Caki2 (cell line): ENCODE results near the gene SLC25A41. TPM values are rescaled to one million over a fixed set of nuclear protein-coding genes. Genes with fewer than 3 reads are reported as not detected.

ENCODE experiments used
- DNase-seq: peaks from one replicate; pipeline ENCODE4 v3.0.0-alpha.2; 2015; ENCODE audit warnings: low read depth
- in situ Hi-C: cut with HindIII; loops from 2 replicates; pipeline ENCODE4 v1.10.0; 2016; ENCODE audit warnings: low sequenced_read_pairs, low pct_unique_long_range_greater_than_20kb, mixed read lengths
- total RNA-seq: library from RNA; depleted of rRNA; stranded (reverse); fragments of >200 nt; shearing (Covaris generic); gene quantifications from 2 replicates; pipeline ENCODE4 v1.2.3, GENCODE V29; 2014; ENCODE audit warnings: low replicate concordance; rRNA removed

The SLC25A41 gene
- total RNA-seq, 1 experiment from 2014 or later, result not detected

DNA sequence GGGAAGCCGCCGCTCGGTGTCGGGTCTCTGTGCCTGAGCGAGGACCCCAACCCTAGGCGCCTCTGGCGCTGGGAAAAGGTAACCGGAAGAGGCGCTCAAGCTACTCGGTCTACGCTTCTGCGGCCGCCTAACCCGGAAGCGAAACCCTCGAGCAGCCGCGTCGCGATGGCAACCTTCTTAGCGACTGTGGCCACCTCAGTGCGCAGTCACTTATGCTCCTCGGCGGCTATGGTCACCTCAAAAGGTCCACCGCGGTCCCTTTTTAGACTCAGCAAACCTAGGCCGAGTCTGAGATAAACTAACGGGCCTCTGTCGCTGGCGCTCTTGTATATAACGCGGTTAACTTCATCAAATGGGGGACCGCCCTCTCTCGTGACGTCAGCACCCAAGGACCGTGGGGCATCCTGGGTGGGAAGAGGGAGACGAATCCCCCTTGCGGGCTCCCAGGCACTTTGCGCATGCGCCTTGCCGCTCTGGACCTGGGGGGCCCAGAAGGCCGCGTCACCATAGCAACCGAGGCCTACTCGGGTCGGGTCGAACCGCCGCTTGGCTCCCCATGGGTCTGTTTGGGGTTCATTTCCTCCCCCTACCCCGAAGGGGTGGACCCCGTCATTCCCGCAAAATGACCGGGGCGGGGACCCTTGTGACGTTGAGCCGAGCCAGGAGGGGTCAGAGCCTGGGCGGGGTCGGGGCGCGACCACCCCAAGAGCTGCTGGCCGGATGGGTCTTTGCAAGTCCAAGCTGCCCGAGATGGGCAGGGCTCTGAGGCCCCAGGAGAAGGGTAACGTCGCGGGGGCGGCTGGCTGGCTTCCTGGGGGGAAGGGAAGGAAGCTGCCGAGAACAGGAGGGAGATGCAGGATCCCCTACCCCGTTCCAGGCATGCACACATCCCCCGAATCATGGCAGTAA, 40.2 kb downstream of the SLC25A41 start, which contains the start of gene GTF2F1:
GTF2F1 (minus strand) TSS at position 91 of the 909 bp plus-strand sequence. CDS start 169 bp downstream, outside the sequence.
- in situ Hi-C loops, result no loop called here
- DNase-seq, result peak; percentile 88

- in situ Hi-C loops, result no loop called here
- no peak for DNase-seq
Measured at GRCh38 chr19:6392221-6393073, 41.1 kb downstream of the SLC25A41 start.

- no peak for DNase-seq
- in situ Hi-C loops, result no loop called here
Measured at GRCh38 chr19:6387372-6387771, 46.2 kb downstream of the SLC25A41 start.

DNA sequence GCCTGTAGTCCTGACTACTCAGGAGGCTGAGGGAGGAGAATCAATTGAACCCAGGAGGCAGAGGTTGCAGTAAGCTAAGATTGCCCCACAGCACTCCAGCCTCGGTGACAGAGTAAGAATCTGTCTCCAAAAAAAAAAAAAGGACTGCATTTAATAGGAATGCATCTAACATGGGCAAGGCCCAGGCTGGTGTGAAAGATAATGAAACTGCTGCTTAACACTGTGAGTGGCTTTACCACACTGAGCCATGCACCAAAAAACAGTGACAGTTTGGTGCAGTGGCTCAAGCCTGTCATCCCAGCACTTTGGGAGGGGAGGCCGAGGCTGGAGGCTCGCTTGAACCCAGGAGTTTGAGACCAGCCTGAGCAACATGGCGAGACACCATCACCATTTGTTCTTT, 49.2 kb downstream of the SLC25A41 start:
- in situ Hi-C loops, result no loop called here
- no peak for DNase-seq

GRCh38 chr19:6383188-6383587, 50.4 kb downstream of the SLC25A41 start:
- DNase-seq, result no peak
- in situ Hi-C loops, result no loop called here

DNA sequence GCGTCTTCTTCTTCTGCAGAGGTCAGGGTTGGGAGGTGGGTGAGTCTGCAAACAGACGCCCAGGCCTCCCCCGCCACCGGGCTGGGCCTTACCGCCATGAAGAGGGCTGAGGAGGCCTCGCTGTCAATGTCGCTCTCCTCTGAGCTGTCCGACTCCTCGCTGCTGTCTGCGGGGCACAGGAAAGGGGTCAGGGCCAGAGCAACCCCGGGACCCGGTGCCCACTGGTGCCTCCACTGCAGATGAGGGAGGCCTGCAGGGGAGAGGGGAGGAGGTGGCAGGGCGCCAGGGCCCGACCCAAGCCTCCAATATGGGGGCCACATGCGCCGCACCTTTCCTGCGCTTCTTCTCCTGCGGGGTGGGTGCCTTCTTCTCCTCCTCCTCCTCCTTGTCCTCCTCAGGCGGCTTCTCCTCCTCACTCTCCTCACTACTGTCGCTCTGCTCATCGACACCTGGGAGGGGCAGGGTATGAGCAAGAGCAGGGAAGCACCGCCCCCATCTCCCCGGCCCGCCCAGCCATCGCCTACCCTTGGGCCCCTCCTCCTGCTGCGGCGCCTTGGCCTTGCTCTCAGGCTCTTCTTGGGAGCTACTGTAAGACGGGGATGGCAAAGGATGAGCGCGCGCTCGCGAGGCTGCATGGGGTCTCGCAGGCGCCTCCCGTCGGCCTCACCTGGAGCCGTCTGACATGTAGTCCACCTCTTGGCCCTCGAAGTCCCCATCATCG, 52.4 kb downstream of the SLC25A41 start:
- DNase-seq, result no peak
- in situ Hi-C loops, result no loop called here

DNA sequence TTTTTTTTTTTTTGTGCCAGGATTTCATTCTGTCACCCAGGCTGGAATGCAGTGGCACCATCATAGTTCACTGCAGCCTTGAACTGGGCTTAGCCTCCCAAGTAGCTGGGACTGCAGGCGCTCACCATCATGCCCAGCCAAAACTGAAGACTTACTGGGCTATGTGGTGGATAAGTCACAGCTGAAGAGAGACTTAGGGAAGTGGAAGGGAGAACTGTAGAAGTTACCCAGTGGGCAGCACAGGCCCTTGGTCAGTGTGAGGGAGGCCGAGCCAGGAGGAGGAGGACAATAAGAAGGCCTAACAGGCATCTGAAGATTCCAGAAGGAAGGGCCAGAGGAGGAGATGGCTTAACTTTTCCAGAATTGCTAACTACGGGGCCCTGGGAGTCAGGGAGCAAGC, 53.8 kb downstream of the SLC25A41 start:
- no peak for DNase-seq
- in situ Hi-C loops, result no loop called here

GRCh38 chr19:6378486-6378885, 55.1 kb downstream of the SLC25A41 start:
- DNase-seq, result no peak
- in situ Hi-C loops, result no loop called here

GRCh38 chr19:6378041-6378440, 55.5 kb downstream of the SLC25A41 start:
- in situ Hi-C loops, result no loop called here
- DNase-seq, result peak; percentile 15

GRCh38 chr19:6376512-6377190, 56.9 kb downstream of the SLC25A41 start:
- in situ Hi-C loops, result no loop called here
- no peak for DNase-seq

Other genes with a start within 250 kb of the SLC25A41 start
- 2.2 TPM in 2 replicates for gene MLLT1, start 153.8 kb downstream of the SLC25A41 start, total RNA-seq
- gene ACER1, start 100.2 kb downstream of the SLC25A41 start, total RNA-seq, result not detected in 2 replicates
- 50.5 and 55.4 TPM in 2 replicates for gene CLPP, start 72.2 kb downstream of the SLC25A41 start, total RNA-seq
- gene ALKBH7, start 61.0 kb downstream of the SLC25A41 start, total RNA-seq, result 55.3 and 62.4 TPM in 2 replicates
- 0.07 and 0.17 TPM in 2 replicates for gene PSPN, start 57.8 kb downstream of the SLC25A41 start, total RNA-seq
- gene GTF2F1, start 40.6 kb downstream of the SLC25A41 start, total RNA-seq, result 37.4 and 44.0 TPM in 2 replicates
- gene KHSRP, start 9.0 kb downstream of the SLC25A41 start, total RNA-seq, result 56.0 and 72.8 TPM in 2 replicates
- gene SLC25A23, start 26.0 kb upstream of the SLC25A41 start, total RNA-seq, result 19.5 and 40.7 TPM in 2 replicates
- gene CRB3, start 30.5 kb upstream of the SLC25A41 start, total RNA-seq, result 22.0 and 34.7 TPM in 2 replicates
- gene DENND1C, start 48.0 kb upstream of the SLC25A41 start, total RNA-seq, result not detected in 2 replicates
- gene TUBB4A, start 68.5 kb upstream of the SLC25A41 start, total RNA-seq, result 0.41 TPM in 1 of 2 replicates, not detected in the other
- 94.6 and 119 TPM in 2 replicates for gene TNFSF9, start 97.3 kb upstream of the SLC25A41 start, total RNA-seq
- gene CD70, start 157.4 kb upstream of the SLC25A41 start, total RNA-seq, result 274 and 291 TPM in 2 replicates
- not detected in 2 replicates for gene TNFSF14, start 236.4 kb upstream of the SLC25A41 start, total RNA-seq